SJSA1 (cell line): ENCODE results near the gene MTFR2. TPM values are rescaled to one million over a fixed set of nuclear protein-coding genes. Genes with fewer than 3 reads are reported as not detected.
A peak's percentile ranks its signal among the peaks of the same experiment; 100 is the strongest.

ENCODE experiments used
- DNase-seq, 2 experiments: peaks; one replicate each; pipeline ENCODE4 v3.0.0-alpha.2; 2015 to 2020; ENCODE audit warnings: low spot score in 2 of 2, low read depth in 1 of 2
- H3K27ac ChIP-seq: fragments of 250-450 bp; sonication (Bioruptor Pico); 2 replicates; pipeline ENCODE4 v1.5.1; 2020; ENCODE audit warnings: mild to moderate bottlenecking, moderate library complexity
- H3K27me3 ChIP-seq: fragments of 250-450 bp; sonication (Bioruptor Pico); replicated peaks from 2 replicates; pipeline ENCODE4 v1.5.1; 2020; ENCODE audit warnings: mild to moderate bottlenecking, moderate library complexity
- H3K36me3 ChIP-seq: fragments of 250-450 bp; sonication (Bioruptor Pico); 2 replicates; pipeline ENCODE4 v1.5.1; 2020; ENCODE audit warnings: mild to moderate bottlenecking
- H3K4me1 ChIP-seq: fragments of 250-450 bp; sonication (Bioruptor Pico); replicated peaks from 2 replicates; pipeline ENCODE4 v1.6.1; 2021; ENCODE audit warnings: mild to moderate bottlenecking
- H3K4me3 ChIP-seq: fragments of 250-450 bp; sonication (Bioruptor Pico); 2 replicates; pipeline ENCODE4 v1.5.1; 2020; ENCODE audit warnings: mild to moderate bottlenecking
- H3K9me3 ChIP-seq: fragments of 250-450 bp; sonication (Bioruptor Pico); replicated peaks from 2 replicates; pipeline ENCODE4 v1.5.1; 2020; ENCODE audit warnings: mild to moderate bottlenecking
- total RNA-seq: library from RNA; depleted of rRNA; stranded (reverse); fragments of >200 nt; shearing (Covaris generic); gene quantifications from 2 replicates; pipeline ENCODE4 v1.2.3, GENCODE V29; 2014

Gene MTFR2
- total RNA-seq, 1 experiment from 2014 or later: 4.6 TPM

GRCh38 chr6:136254851-136255466 lies 4.8 kb upstream of the MTFR2 start:
- Histone ChIP-seq H3K27me3 (no peaks in the 10 kb centered on the region), H3K27ac (no peak overlapping the region), H3K36me3 (peaks cover 31% of the 10 kb centered on the region), H3K4me1 (peaks cover 6% of the 10 kb centered on the region), H3K4me3 (no peak overlapping the region), H3K9me3 (no peaks in the 10 kb centered on the region)
- no peak for DNase-seq

- H3K27ac ChIP-seq: no peak overlapping the region
- peaks cover 19% of the 10 kb centered on the region for H3K36me3 ChIP-seq
- H3K27me3 ChIP-seq: no peaks in the 10 kb centered on the region
- no peak for DNase-seq
- no peak overlapping the region for H3K4me3 ChIP-seq
- H3K9me3 ChIP-seq: no peaks in the 10 kb centered on the region
- H3K4me1 ChIP-seq: peaks cover 11% of the 10 kb centered on the region
Measured at GRCh38 chr6:136253734-136254133, 3.6 kb upstream of the MTFR2 start.

- no peak overlapping the region for H3K4me3 ChIP-seq
- no peak overlapping the region for H3K27ac ChIP-seq
- H3K27me3 ChIP-seq: no peaks in the 10 kb centered on the region
- no peaks in the 10 kb centered on the region for H3K9me3 ChIP-seq
- DNase-seq: no peak
- peaks cover 6% of the 10 kb centered on the region for H3K36me3 ChIP-seq
- H3K4me1 ChIP-seq: peaks cover 11% of the 10 kb centered on the region
Measured at GRCh38 chr6:136252441-136252840, 2.3 kb upstream of the MTFR2 start.

- Histone ChIP-seq H3K27me3 (no peaks in the 10 kb centered on the region), H3K9me3 (no peaks in the 10 kb centered on the region), H3K27ac (no peak overlapping the region), H3K4me1 (peaks cover 11% of the 10 kb centered on the region), H3K36me3 (no peaks in the 10 kb centered on the region; the same call in 1 of the 2 replicates), H3K4me3 (no peak overlapping the region; the same call in 1 of the 2 replicates)
- peak in 1 of 2 experiments; percentile 11 for DNase-seq
Measured at GRCh38 chr6:136251394-136251793, 1.3 kb upstream of the MTFR2 start.

GRCh38 chr6:136250686-136251008 lies 536 bp upstream of the MTFR2 start:
- DNase-seq: no peak
- no peaks in the 10 kb centered on the region for H3K27me3 ChIP-seq
- peaks cover 11% of the 10 kb centered on the region for H3K4me1 ChIP-seq
- no peaks in the 10 kb centered on the region for H3K9me3 ChIP-seq
- no peak overlapping the region for H3K27ac ChIP-seq
- H3K4me3 ChIP-seq: peak overlapping the region; percentile 65
- H3K36me3 ChIP-seq: no peaks in the 10 kb centered on the region; the same call in 1 of the 2 replicates

- DNase-seq: peak in 1 of 2 experiments; percentile 12
Measured at GRCh38 chr6:136249336-136249735, 775 bp downstream of the MTFR2 start.

GRCh38 chr6:136244061-136244616 lies 6.0 kb downstream of the MTFR2 start:
- no peak for DNase-seq
- no peaks in the 10 kb centered on the region for H3K27me3 ChIP-seq
- H3K36me3 ChIP-seq: peaks cover 31% of the 10 kb centered on the region
- peaks cover 6% of the 10 kb centered on the region for H3K4me1 ChIP-seq
- no peak overlapping the region for H3K4me3 ChIP-seq
- H3K9me3 ChIP-seq: no peaks in the 10 kb centered on the region
- H3K27ac ChIP-seq: no peak overlapping the region

More at GRCh38 chr6:136249336-136249735, 775 bp downstream of the MTFR2 start:
- no peaks in the 10 kb centered on the region for H3K27me3 ChIP-seq
- no peak overlapping the region for H3K27ac ChIP-seq
- peaks cover 13% of the 10 kb centered on the region for H3K4me1 ChIP-seq
- peak overlapping the region; percentile 65 for H3K4me3 ChIP-seq
- H3K36me3 ChIP-seq: peaks cover 4% of the 10 kb centered on the region
- H3K9me3 ChIP-seq: no peaks in the 10 kb centered on the region

- H3K4me3 ChIP-seq: no peak overlapping the region
- peaks cover 23% of the 10 kb centered on the region for H3K36me3 ChIP-seq
- H3K27me3 ChIP-seq: no peaks in the 10 kb centered on the region
- no peak for DNase-seq
- no peaks in the 10 kb centered on the region for H3K9me3 ChIP-seq
- H3K4me1 ChIP-seq: no peaks in the 10 kb centered on the region
- H3K27ac ChIP-seq: no peak overlapping the region
Measured at GRCh38 chr6:136236466-136237293, 13.4 kb downstream of the MTFR2 start.

GRCh38 chr6:136235233-136235564 lies 14.9 kb downstream of the MTFR2 start:
- no peaks in the 10 kb centered on the region for H3K9me3 ChIP-seq
- H3K27me3 ChIP-seq: no peaks in the 10 kb centered on the region
- no peak overlapping the region for H3K4me3 ChIP-seq
- DNase-seq: no peak
- H3K27ac ChIP-seq: no peak overlapping the region
- peaks cover 17% of the 10 kb centered on the region for H3K36me3 ChIP-seq
- no peaks in the 10 kb centered on the region for H3K4me1 ChIP-seq

GRCh38 chr6:136232701-136233100 lies 17.4 kb downstream of the MTFR2 start:
- Histone ChIP-seq H3K36me3 (peaks cover 6% of the 10 kb centered on the region; the same call in 1 of the 2 replicates), H3K27me3 (no peaks in the 10 kb centered on the region), H3K9me3 (no peaks in the 10 kb centered on the region), H3K27ac (no peak overlapping the region), H3K4me1 (no peaks in the 10 kb centered on the region), H3K4me3 (no peak overlapping the region)
- DNase-seq: no peak

- H3K27ac ChIP-seq: no peak overlapping the region
- H3K4me3 ChIP-seq: no peak overlapping the region
- 0 out of 2 replicates have a peak, but pooled peaks cover 6% of the 10 kb centered on the region for H3K36me3 ChIP-seq
- no peaks in the 10 kb centered on the region for H3K9me3 ChIP-seq
- H3K27me3 ChIP-seq: no peaks in the 10 kb centered on the region
- no peak for DNase-seq
- no peaks in the 10 kb centered on the region for H3K4me1 ChIP-seq
Measured at GRCh38 chr6:136230219-136230853, 19.8 kb downstream of the MTFR2 start.

- 0 out of 2 replicates have a peak, but pooled peaks cover 3% of the 10 kb centered on the region for H3K36me3 ChIP-seq
- DNase-seq: no peak
- H3K27ac ChIP-seq: no peak overlapping the region
- no peaks in the 10 kb centered on the region for H3K9me3 ChIP-seq
- no peak overlapping the region for H3K4me3 ChIP-seq
- H3K27me3 ChIP-seq: no peaks in the 10 kb centered on the region
- H3K4me1 ChIP-seq: no peaks in the 10 kb centered on the region
Measured at GRCh38 chr6:136228814-136229213, 21.3 kb downstream of the MTFR2 start.

- no peaks in the 10 kb centered on the region for H3K4me1 ChIP-seq
- H3K4me3 ChIP-seq: no peak overlapping the region
- no peak for DNase-seq
- H3K9me3 ChIP-seq: no peaks in the 10 kb centered on the region
- no peaks in the 10 kb centered on the region for H3K27me3 ChIP-seq
- H3K27ac ChIP-seq: no peak overlapping the region
- 0 out of 2 replicates have a peak, but pooled peaks cover 3% of the 10 kb centered on the region for H3K36me3 ChIP-seq
Measured at GRCh38 chr6:136226674-136227377, 23.3 kb downstream of the MTFR2 start.
